ENCODE data around the gene IL22RA1.

DNA sequence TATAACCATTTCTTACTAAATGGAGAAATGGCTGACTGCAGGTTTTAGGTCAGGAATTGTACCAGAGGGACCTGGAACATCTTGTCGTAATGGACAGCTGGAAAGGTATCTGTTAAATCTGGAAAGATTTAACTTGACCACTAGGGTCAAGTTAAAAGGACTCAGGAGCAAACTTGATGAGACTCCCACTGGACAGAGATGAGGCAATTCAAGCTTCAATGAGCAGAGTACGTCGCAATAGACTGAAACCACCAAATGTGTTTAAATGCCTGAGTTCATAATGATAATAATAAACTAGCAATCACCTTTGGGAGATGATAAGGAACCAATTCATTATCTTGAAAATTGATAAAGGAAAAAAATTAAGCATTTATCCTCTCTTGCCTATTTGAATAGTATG lies 35.5 kb upstream of the IL22RA1 start:
- TF ChIP-seq ZFP36 (IDR thresholded peaks at IDR 0.05; ENCODE audit: borderline replicate concordance, partially characterized antibody) (no peak), RAD21 (conservative IDR thresholded peaks at IDR 0.05 in 1 of 2, IDR thresholded peaks at IDR 0.05 in 1 of 2) (no peak), POLR2A (IDR thresholded peaks at IDR 0.05; ENCODE audit: low read length) (no peak), HOXB13 (CRISPR knock-in tag; IDR thresholded peaks at IDR 0.05; ENCODE audit: low read depth) (no peak)
- TF ChIP-seq, protein P1, sequence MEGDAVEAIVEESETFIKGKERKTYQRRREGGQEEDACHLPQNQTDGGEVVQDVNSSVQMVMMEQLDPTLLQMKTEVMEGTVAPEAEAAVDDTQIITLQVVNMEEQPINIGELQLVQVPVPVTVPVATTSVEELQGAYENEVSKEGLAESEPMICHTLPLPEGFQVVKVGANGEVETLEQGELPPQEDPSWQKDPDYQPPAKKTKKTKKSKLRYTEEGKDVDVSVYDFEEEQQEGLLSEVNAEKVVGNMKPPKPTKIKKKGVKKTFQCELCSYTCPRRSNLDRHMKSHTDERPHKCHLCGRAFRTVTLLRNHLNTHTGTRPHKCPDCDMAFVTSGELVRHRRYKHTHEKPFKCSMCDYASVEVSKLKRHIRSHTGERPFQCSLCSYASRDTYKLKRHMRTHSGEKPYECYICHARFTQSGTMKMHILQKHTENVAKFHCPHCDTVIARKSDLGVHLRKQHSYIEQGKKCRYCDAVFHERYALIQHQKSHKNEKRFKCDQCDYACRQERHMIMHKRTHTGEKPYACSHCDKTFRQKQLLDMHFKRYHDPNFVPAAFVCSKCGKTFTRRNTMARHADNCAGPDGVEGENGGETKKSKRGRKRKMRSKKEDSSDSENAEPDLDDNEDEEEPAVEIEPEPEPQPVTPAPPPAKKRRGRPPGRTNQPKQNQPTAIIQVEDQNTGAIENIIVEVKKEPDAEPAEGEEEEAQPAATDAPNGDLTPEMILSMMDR (IDR thresholded peaks at IDR 0.05): no peak
- TF ChIP-seq, protein P2, sequence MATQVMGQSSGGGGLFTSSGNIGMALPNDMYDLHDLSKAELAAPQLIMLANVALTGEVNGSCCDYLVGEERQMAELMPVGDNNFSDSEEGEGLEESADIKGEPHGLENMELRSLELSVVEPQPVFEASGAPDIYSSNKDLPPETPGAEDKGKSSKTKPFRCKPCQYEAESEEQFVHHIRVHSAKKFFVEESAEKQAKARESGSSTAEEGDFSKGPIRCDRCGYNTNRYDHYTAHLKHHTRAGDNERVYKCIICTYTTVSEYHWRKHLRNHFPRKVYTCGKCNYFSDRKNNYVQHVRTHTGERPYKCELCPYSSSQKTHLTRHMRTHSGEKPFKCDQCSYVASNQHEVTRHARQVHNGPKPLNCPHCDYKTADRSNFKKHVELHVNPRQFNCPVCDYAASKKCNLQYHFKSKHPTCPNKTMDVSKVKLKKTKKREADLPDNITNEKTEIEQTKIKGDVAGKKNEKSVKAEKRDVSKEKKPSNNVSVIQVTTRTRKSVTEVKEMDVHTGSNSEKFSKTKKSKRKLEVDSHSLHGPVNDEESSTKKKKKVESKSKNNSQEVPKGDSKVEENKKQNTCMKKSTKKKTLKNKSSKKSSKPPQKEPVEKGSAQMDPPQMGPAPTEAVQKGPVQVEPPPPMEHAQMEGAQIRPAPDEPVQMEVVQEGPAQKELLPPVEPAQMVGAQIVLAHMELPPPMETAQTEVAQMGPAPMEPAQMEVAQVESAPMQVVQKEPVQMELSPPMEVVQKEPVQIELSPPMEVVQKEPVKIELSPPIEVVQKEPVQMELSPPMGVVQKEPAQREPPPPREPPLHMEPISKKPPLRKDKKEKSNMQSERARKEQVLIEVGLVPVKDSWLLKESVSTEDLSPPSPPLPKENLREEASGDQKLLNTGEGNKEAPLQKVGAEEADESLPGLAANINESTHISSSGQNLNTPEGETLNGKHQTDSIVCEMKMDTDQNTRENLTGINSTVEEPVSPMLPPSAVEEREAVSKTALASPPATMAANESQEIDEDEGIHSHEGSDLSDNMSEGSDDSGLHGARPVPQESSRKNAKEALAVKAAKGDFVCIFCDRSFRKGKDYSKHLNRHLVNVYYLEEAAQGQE (IDR thresholded peaks at IDR 0.05): no peak

Measured in A549 (cell line).